Smooth muscle cell of the brain vasculature (primary cell): ENCODE measurements around the gene MATK.
"Not testable (repeated sequence)": the region's sequence is repeated elsewhere in the genome, so short reads cannot be mapped to it uniquely, and the experiment has no call there.

ENCODE experiments used
- DNase-seq: peaks from one replicate; pipeline ENCODE4 v3.0.0-alpha.2; 2012; ENCODE audit warnings: low read depth, low spot score

The MATK gene

DNA sequence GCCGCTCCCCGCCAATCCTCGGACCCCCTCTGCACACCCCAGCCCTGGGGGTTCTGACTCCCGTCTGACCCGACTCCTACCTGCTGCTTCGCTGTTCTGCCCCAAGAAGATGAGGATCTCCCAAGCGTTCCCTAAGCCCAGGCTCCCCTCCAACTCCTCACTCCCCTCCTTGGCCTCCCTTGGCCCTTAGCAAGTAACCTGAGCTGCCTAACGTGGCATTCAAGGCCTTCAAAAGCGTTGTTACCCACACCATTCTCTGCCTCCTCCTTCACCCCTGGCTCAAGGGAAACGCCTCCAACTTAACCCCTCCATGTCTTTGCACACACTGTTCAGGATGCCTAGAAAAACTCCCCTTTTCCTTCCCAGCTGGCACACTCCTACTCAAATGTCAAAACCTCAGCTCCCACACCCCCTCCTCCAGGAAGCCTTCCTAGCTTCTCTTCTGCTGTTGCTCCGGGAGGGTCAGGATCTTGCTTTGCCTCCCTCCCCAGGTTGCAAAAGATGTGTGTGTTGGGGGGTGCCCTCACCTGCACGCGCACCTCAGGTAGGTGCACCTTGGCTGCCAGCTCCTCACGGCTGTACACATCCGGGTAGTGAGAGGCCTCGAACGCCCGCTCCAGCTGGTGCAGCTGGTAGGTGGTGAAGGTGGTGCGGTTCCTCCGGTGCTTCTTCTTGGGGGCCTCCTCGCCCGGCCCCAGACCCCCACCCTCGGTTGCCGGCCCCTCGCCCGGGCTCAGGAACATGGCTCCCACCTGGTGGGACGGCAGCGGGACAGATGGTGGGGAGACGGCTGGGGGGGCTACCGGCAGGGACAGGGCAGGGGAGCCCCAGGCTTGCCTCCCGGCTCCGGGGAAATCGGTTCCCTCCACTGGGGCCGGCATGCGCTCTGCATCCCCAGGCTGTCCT is 14.9 kb downstream of the MATK start:
- no peak for DNase-seq

DNA sequence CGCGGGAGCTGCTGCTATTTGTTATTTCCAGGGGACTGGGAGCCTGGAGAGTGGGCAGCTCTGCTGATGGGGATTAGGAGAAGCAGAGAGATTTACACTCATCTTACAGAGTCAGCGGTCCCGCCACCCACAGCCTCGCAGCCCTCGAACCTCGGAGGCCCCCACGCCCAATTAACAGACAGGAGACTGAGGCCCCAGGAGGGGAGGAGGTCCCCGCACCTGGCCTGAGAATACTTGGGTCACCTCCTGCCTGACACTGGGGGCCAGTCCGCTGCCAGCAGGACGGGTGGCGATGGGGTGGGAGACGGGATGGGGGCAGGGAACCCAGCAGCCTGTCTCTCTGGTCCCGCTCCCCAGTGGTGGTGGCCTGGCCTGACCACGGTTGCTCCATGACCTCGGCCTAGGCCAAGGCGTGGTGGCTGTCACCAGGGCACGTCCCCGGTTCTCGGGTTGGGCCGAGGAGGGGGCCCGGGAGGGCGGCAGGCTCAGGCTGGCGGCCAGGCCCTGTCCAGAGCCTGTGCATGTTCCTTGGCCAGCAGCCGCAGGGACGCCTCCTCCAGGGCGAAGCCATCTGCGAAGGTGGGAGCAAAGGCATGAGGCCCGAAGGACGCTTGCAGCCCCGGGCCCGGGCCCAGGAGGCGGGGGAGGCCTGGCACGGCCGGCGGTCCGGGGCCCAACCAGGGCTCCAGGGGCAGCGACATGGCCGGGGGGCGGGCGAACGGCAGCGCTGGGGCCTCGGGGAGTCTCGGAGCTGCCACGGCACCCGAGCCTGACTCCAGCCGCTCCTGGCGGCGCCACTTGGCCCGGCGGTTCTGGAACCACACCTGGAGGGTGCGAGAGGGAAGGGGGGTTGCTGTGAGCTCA is 15.8 kb downstream of the MATK start:
- DNase-seq = no peak

DNA sequence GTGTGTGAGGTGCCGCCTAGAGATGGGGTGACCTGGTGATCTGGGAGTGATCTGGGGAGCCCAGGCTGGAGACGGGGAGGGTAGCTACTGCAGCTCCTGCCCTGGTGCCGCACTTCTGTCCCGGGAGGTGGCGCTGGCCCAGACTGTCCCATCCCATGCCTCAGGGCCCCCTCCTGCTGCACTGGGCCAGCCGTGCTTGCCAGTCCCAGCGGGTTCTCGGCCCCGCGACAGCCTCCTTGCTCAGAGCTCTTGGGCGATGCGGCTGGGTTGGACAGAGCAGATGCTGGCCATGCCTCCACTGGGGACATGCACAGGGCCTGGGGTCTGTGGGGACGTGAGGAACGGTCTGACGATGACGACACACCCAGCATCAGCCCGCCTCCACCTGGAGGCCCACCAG is 16.7 kb downstream of the MATK start:
- no peak for DNase-seq

DNA sequence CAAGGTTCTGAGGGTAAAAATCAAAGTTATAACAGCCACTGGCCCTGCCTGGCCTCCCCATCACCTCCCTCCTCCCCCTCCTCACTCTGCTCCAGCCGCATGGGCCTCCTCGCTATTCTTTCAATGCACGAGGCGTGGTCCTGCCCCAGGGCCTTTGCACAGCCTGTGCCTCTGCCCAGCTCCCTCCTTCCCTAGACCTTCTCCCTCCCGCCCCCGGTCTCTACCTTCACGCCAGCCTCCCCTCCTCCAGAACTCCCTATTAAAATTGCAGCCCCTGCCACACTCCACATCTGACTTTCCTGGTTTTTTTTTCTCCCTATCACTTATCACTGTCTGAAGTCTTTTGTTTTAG is 17.5 kb downstream of the MATK start:
- DNase-seq = no peak

DNA sequence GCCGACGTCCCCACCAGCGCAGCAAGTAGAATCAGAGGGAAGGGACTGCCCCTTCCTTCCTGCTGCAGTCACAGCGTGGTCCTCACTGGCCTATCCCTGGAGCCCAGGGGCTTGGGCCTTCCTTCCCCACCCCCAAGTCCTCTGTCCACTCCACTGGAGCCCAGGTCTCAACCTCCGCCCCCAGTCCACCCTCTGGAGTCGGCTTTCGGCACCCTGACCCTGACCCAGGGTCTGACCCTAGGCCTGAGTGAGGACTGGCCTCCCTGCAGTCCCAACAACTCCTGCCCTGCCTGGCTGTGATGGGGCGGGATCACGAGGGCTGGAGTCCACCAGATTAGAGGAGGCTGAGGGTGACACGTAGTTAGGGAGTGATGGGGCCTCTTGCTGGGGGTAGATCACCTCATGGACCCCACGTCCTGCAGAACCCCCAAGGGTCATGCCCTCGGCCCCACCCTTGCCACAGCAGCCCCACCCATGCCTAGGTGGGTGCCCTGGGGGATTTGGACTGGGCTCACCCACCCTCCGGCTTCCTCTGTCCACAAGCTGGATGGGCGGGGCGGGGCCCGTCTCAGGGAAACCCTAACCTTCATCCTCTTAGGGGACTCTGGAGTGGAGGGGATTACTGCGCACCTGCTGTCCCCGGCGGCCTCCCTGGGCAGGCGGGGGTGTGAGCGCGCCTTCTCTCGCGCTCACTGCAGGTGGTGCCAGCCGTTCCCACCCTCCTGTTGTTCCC is 18.0 kb downstream of the MATK start:
- DNase-seq = no peak

DNA sequence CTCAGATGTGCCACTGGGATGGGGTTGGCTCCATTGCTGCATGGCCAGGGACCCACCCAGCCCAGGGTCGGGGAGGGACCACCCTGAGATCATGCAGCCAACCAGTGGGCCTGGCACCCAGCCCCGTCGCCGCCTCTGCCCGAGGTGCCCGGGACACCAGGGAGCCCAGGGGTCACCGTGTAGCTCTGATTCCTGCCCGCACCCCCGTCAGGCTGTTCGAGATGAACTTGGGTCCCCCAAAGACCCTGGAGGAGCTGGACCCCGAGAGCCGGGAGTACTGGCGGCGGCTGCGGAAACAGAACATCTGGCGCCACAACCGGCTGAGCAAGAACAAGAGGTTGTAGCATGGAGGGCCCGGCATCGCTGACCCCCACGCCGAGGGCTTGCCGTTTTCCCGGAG is 19.1 kb downstream of the MATK start:
- DNase-seq = no peak

DNA sequence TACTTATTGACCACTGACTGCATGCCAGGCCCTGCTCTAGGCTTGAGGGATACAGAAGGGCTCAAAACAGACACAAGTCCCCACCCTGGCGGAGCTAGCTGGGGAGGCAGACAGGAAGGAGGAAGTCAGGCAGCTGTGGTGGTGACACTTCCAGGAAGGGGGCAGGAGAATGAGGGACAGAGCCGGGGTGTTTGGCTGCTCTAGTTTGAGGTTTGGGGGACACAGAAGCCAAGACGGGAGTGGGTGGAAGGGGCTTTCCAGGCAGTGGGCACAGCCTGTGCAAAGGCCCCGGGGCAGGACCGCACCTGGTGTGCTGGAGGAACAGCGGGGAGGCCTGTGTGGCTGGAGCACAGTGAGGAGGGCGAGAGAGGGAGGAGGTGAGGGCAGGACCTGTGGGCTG is 19.7 kb downstream of the MATK start:
- DNase-seq = no peak

DNA sequence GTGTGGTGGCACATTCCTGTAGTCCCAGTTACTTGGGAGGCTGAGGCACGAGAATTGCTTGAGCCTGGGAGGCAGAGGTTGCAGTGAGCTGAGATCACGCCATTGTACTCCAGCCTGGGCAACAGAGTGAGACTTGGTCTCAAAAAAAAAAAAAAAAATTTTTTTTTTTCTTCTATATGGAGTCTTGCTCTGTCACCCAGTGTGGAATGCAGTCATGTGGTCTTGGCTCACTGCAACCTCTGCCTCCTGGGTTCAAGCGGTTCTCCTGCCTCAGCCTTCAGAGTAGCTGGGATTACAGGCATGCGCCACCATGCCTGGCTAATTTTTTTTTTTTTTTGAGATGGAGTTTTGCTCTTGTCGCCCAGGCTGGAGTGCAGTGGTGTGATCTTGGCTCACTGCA is 20.4 kb downstream of the MATK start:
- DNase-seq = not testable (repeated sequence)

DNA sequence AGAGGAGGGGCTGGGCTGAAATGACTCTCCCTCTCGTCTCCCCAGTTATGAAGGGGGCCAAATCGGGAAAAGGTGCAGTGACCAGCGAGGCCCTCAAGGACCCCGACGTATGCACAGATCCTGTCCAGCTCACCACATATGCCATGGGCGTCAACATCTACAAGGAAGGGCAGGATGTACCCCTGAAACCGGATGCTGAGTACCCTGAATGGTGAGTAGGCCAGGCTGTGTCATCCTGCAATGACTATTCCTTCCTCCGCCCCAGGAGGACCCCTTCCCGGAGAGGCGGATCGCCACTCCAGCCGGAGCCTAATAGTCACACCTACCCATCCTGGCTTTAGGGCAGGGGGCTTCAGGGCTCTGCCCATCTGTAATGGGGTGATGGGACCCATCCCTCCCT is 21.1 kb downstream of the MATK start:
- no peak for DNase-seq

DNA sequence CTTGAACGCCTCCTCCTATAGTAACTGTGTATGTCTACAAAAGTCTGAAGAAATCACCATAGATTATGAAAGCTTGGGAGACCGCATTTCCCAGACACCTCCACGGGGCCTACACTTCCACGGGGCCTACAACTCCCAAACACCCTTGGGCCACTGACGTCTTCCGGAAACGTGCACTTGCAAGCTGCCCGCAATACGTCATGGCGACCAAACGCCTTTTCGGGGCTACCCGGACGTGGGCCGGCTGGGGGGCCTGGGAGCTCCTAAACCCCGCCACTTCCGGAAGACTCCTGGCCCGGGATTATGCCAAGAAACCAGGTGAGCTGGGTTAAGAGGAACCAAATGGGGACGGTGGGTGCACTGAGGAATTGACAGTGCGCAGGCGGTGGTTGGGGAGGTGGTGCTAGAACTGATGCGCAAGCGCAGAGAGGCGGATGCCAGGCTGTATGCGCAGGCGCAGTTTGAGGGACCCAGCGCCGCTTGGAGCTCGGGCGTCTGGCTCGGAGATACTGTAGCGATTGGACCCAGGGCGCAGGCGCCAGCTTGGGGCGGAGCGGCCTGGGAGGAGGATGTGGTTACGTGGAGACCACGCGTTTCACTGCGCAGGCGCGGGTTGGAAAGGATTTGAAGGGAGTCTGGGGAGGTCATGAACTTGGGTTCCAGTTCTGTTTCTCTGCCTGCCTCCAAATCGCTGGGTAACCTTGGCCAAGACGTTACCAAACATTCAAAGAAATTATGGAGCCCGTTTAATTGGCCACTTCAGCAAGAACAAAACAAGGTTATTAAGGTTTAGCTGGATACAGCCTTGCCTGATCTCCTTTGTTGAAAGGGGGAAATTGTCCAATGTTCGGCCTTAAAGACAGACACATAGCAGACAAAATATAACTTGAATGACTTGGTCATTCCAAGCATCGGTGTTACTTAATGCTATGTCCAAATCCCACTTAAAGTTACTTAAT is 23.4 kb downstream of the MATK start, which contains the start of gene MRPL54:
TSS of gene MRPL54 (plus strand) at position 182 of the 959 bp plus-strand sequence. CDS start at position 201, 19 bp downstream.
- DNase-seq = peak; percentile 99

DNA sequence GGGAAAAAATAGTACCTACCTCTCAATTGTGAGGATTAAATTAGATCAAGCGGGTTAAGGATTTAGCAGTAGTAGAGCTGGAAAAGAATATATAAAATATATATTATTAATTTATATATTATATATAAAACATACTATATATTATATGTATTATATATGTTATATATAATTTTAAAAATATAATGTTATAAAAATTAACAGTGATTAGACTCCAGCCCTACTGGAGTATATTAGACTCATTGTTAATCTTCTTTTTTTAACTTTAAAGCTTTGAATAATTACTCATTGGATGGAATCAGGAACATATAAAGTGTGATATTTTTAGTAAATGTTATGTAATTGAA is 24.1 kb downstream of the MATK start:
- DNase-seq = no peak

DNA sequence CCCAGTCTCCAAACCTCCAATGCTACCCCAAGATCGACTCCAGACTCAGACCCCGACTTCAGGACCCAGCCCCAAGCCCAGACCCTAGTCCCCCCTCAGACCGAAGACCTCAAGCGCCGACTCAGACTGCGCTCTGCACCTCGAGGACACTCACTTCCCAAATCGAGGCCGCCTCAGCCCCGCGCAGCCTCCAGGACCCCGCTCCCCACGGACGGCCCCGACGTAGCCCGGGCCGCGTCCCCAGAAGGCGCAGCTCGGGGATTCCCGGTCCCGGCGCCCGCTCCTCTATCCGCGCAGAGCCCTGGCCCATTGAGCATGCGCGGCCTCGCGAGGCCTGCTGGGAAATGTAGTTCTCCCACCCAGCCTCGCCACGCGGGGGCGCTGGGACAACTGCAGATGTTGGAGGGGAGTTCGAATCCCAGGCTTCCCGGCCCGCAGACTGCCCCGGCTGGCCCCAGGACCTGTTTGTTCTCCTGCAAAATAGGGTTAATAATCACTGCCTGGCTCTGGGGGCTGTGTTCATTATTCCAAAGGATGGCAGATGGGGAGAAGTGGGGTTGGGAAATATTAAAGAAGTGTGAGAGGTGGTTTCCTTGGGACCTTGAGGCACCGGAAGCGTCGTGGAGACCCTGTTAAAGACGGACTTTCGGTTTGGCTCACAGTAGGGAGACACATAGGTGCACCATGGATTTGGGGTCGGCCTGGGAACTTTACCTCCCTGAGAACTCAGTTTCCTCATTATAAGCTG is 24.6 kb downstream of the MATK start, which contains the start of gene APBA3:
TSS of gene APBA3 (minus strand) at position 311 of the 748 bp plus-strand sequence. CDS start 1,428 bp downstream, outside the sequence.
- peak; percentile 69 for DNase-seq

DNA sequence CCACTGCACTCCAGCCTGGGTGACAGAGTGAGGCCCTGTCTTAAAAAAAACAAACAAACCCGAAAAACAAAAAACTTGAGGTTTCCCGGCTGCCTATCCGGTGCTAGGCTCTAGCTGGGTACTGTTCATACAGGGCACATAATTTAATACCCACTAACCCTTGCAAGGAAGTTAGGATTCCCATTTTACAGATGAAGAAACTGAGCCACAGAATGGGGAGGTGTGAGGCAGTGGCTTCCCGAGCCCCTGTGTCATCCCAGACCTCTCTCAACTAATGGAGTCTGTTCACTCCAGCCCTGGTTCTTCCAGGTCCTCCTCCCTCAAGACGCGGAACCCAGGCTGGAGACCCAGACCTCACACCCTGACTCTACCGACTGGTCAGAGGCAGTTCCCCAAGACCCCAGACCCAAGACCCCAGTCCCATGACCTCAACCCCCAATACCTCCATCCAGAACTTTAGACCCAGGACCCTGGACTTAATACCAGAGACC is 25.3 kb downstream of the MATK start:
- DNase-seq = no peak

DNA sequence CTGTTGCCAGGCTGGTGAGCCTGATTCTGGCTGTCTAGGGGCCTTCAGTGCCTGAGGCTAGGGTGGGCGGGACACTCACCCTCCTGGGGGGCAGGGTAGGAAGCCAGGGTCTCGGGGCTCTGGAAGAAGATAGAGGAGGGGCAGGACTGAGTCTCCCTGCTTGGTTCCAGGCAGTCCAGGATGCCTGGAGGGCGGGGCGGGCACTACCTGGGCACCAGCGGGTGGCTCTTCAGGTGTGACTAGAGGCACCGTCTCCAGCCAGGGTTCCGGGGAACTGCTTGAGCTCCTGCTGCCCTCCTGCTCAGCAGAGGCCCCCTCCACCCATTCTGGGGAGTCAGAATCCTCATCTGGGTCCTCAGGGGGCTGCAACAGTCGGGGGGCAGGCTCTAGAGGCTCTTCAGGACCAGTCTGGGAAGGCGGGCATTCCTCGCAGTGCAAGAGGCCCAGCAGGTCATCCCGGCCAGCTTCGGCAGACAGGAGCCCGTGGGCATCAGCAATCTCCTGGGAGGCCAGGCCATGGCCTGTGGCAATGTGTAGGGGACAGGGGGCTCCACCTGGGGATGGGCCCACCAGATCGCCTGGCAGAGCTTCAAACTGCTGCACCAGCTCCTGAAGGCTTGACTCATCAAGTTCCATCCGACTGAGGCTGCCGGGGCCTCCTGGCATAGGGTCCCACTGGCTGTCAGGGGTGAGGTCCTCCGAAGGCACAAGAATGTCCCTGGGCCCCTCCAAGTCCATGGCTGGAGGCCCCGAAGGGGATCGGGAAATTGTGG is 26.5 kb downstream of the MATK start:
- no peak for DNase-seq

DNA sequence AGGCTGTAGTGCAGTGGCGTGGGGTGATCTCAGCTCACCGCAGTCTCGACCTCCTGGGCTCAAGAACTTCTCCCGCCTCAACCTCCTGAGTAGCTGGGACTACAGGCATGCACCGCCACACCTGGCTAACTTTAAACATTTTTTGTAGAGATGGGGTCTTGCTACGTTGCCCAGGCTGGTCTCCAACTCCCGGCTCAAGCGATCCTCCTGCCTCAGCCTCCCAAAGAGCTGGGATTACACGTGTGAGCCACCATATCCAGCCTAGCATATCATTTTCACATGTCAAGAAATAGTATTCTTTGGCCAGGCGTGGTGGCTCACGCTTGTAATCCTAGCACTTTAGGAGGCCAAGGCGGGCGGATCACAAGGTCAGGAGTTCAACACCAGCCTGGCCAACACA is 27.9 kb downstream of the MATK start:
- DNase-seq = not testable (repeated sequence)

DNA sequence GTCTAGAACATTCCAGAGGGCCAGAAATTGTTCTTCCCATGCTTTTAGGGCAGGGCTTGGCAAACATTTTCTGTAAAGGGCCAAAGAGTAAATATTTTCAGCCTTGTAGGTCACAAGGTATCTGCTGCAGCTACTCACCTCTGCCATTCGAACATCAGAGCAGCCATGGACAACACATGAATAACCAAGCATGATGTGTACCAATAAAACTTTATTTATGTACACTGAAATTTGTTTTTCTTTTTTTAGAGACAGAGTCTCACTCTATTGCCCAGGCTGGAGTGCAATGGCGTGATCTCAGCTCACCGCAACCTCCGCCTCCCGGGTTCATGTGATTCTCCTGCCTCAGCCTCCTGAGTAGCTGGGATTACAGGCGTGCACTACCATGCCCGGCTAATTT is 28.5 kb downstream of the MATK start:
- DNase-seq = not testable (repeated sequence)

DNA sequence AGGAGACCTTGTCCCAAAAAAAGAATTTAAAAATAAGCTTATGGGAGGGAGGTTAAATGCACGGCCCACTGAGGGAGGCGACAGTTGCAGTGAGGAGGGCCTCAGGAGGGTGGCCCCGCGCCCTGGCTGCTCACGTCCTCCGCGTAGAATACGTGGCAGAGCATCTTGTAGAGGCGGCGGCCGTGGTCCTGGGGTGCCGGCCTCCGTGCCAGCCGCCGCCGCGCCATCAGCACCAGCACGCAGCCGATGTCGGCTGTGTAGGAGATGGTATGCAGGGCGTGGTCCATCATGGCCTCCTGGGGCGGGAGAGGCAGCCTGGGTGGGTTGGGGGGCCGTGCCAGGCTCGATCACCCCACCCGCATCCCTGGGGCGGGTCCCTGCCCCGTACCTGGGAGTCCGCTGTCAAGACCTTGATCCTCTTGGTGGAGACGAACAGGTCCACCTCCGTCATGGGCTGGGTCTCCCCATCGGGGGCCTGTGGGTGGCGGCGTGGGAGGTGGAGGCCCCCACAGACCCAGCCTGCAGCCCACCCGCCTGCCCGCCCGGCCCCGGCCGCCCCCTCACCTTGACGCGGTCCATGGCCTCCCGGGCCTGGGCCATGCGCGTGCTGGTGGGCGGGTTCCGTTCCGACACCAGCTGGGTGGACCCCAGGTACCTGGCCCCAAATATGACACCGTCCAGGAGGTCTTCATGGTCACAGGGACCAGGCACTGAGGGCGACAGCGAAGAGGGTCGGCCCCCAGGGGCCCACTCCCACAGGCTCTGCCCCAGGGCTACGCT is 32.4 kb downstream of the MATK start:
- DNase-seq = no peak

DNA sequence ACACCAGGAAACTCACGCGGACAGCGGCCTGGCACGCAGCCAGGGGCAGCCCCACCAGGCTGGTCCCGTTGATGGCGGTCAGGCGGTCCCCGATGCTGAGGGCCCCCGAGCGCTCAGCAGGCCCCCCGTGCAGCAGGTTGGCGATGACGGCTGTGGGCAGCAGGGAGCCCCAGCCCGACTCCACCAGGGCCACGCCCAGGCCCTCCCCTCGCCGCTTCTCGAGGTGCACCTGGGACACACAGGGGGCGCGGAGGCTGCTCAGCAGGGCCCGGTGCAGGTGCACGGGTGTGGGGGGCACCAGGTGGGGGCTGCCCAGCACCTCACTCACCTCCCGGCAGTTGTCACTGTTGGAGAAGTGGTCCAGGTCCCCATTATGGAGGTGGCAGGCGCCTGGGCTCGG is 33.7 kb downstream of the MATK start:
- no peak for DNase-seq
